GM23248 (cell line): ENCODE measurements around the gene SYCP1.

Source experiments
- EZH2 ChIP-seq: fragments of 200-600 bp; sonication (generic); IDR thresholded peaks from 2 replicates; pipeline ENCODE4 v1.6.1; 2018; ENCODE audit warnings: antibody characterized with exemption, mild to moderate bottlenecking; ENCODE audit not compliant: insufficient read depth, poor library complexity, severe bottlenecking
- EZH2phosphoT487 ChIP-seq: fragments of 200-600 bp; sonication (generic); IDR thresholded peaks from 2 replicates; pipeline ENCODE4 v1.6.1; 2018; ENCODE audit warnings: antibody characterized with exemption, moderate library complexity, mild to moderate bottlenecking, low read depth; ENCODE audit not compliant: insufficient read depth

DNA sequence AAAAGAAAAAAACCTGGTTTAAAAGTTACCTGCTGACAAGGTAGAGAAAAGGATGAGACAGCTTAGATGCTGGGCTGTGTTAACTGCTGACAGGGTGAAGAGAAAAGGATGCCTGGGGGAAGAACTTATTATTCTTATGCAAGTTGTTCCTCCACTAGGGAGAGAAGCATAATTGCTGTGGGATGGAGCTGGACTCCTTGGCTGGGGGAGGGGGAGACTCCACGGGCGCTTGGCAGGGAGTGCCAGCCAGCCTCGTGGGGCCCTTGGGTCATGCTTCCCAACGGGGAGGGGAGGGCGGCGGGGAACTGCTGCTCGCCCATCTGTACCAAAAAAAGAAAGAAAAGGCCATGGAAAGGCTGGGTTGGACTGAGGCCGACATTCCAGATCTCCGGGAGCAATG lies 47.2 kb downstream of the SYCP1 start:
- TF ChIP-seq EZH2phosphoT487: no peak
- TF ChIP-seq EZH2: no peak
